ENCODE measurements around the gene RNF182. TPM values are rescaled to one million over a fixed set of nuclear protein-coding genes. Genes with fewer than 3 reads are reported as not detected.

RNF182 gene
- total and polyA plus RNA-seq, 2 experiments from 2014 or later: 1.8 to 2.7 TPM

- no peak for DNase-seq
- in situ Hi-C loops (cut with MboI): no loop called here
- 86 to 97% methylated on average over 3 of the region's 3 CpGs for WGBS, 2 experiments (ENCODE audit: low coverage in 1 of 2, low lambda C conversion rate in 2 of 2, missing lambda C conversion rate in 2 of 2)
Observed at GRCh38 chr6:13922750-13923149, 2.0 kb upstream of the RNF182 start.

GRCh38 chr6:13923527-13924145, 1.1 kb upstream of the RNF182 start:
- Histone ChIP-seq H3K4me1 (ENCODE audit: insufficient read depth) (peaks cover 9% of the 10 kb centered on the region), H3K27ac (peak overlapping the region; percentile 64), H4K20me1 (ENCODE audit: insufficient read depth) (no peaks in the 10 kb centered on the region), H3K79me2 (ENCODE audit: insufficient read depth) (0 out of 2 replicates have a peak, but pooled peaks cover 6% of the 10 kb centered on the region), H3K9me2 (ENCODE audit: insufficient read depth) (no peaks in the 10 kb centered on the region), H3F3A (ENCODE audit: insufficient read depth) (peaks cover 13% of the 10 kb centered on the region), H3K27me3 (replicated peaks; ENCODE audit: insufficient read depth) (no peaks in the 10 kb centered on the region), H3K9me3 (ENCODE audit: low read depth) (no peaks in the 10 kb centered on the region), H3K9ac (peak overlapping the region; percentile 76), H3K36me3 (ENCODE audit: low read depth) (no peaks in the 10 kb centered on the region), H3K4me3 (peak overlapping the region; percentile 83), H3K4me2 (ENCODE audit: unreplicated experiment) (peak overlapping the region; percentile 88), H2AFZ (peak overlapping the region; percentile 78)
- in situ Hi-C loops (cut with MboI): no loop called here
- TF ChIP-seq EZH2phosphoT487 (IDR thresholded peaks at IDR 0.05; ENCODE audit: insufficient read depth, low read depth) (no peak), EZH2 (IDR thresholded peaks at IDR 0.05; ENCODE audit: insufficient read depth, poor library complexity, severe bottlenecking) (no peak)
- DNase-seq: peak; percentile 86
- 2 to 3% methylated on average over 5 of the region's 5 CpGs for WGBS, 2 experiments (ENCODE audit: low coverage in 1 of 2, low lambda C conversion rate in 2 of 2, missing lambda C conversion rate in 2 of 2)

More at GRCh38 chr6:13922750-13923149, 2.0 kb upstream of the RNF182 start:
- Histone ChIP-seq H3K4me2 (ENCODE audit: unreplicated experiment) (no peak overlapping the region), H3K27me3 (replicated peaks; ENCODE audit: insufficient read depth) (no peaks in the 10 kb centered on the region), H4K20me1 (ENCODE audit: insufficient read depth) (no peaks in the 10 kb centered on the region), H3K4me1 (ENCODE audit: insufficient read depth) (peaks cover 9% of the 10 kb centered on the region), H2AFZ (no peak overlapping the region), H3K27ac (no peak overlapping the region), H3K36me3 (ENCODE audit: low read depth) (no peaks in the 10 kb centered on the region), H3K9me3 (ENCODE audit: low read depth) (no peaks in the 10 kb centered on the region), H3F3A (ENCODE audit: insufficient read depth) (peaks cover 13% of the 10 kb centered on the region), H3K79me2 (ENCODE audit: insufficient read depth) (0 out of 2 replicates have a peak, but pooled peaks cover 6% of the 10 kb centered on the region), H3K9ac (no peak overlapping the region), H3K4me3 (no peak overlapping the region), H3K9me2 (ENCODE audit: insufficient read depth) (no peaks in the 10 kb centered on the region)
- TF ChIP-seq EZH2phosphoT487 (IDR thresholded peaks at IDR 0.05; ENCODE audit: insufficient read depth, low read depth): no peak
- no peak for TF ChIP-seq EZH2 (IDR thresholded peaks at IDR 0.05; ENCODE audit: insufficient read depth, poor library complexity, severe bottlenecking)

- no peaks in the 10 kb centered on the region for H3K9me3 ChIP-seq (ENCODE audit: low read depth)
- H4K20me1 ChIP-seq (ENCODE audit: insufficient read depth): no peaks in the 10 kb centered on the region
- TF ChIP-seq EZH2phosphoT487 (IDR thresholded peaks at IDR 0.05; ENCODE audit: insufficient read depth, low read depth) (no peak), EZH2 (IDR thresholded peaks at IDR 0.05; ENCODE audit: insufficient read depth, poor library complexity, severe bottlenecking) (no peak)
- H3K27me3 ChIP-seq (replicated peaks; ENCODE audit: insufficient read depth): no peaks in the 10 kb centered on the region
- no peaks in the 10 kb centered on the region for H3K9me2 ChIP-seq (ENCODE audit: insufficient read depth)
- peak; percentile 84 for DNase-seq
- 4 to 5% methylated on average over 18 to 30 of the region's 37 CpGs for WGBS, 2 experiments (ENCODE audit: low coverage in 1 of 2, low lambda C conversion rate in 2 of 2, missing lambda C conversion rate in 2 of 2)
- peak overlapping the region; percentile 78 for H2AFZ ChIP-seq
- peaks cover 13% of the 10 kb centered on the region for H3F3A ChIP-seq (ENCODE audit: insufficient read depth)
- peaks cover 9% of the 10 kb centered on the region for H3K4me1 ChIP-seq (ENCODE audit: insufficient read depth)
- H3K79me2 ChIP-seq (ENCODE audit: insufficient read depth): 0 out of 2 replicates have a peak, but pooled peaks cover 6% of the 10 kb centered on the region
- H3K9ac ChIP-seq: peak overlapping the region; percentile 76
- in situ Hi-C loops (cut with MboI): no loop called here
- H3K4me3 ChIP-seq: peak overlapping the region; percentile 83
- peak overlapping the region; percentile 88 for H3K4me2 ChIP-seq (ENCODE audit: unreplicated experiment)
- H3K36me3 ChIP-seq (ENCODE audit: low read depth): no peaks in the 10 kb centered on the region
- H3K27ac ChIP-seq: peak overlapping the region; percentile 64
Observed at GRCh38 chr6:13924146-13924948, 405 bp upstream of the RNF182 start.

- Histone ChIP-seq H3K9me2 (ENCODE audit: insufficient read depth) (no peaks in the 10 kb centered on the region), H3K36me3 (ENCODE audit: low read depth) (no peaks in the 10 kb centered on the region), H4K20me1 (ENCODE audit: insufficient read depth) (no peaks in the 10 kb centered on the region), H3K9ac (no peak overlapping the region), H3K79me2 (ENCODE audit: insufficient read depth) (0 out of 2 replicates have a peak, but pooled peaks cover 6% of the 10 kb centered on the region), H3K27ac (no peak overlapping the region), H2AFZ (no peak overlapping the region), H3F3A (ENCODE audit: insufficient read depth) (peaks cover 13% of the 10 kb centered on the region), H3K4me3 (no peak overlapping the region), H3K4me2 (ENCODE audit: unreplicated experiment) (no peak overlapping the region), H3K4me1 (ENCODE audit: insufficient read depth) (peaks cover 9% of the 10 kb centered on the region), H3K9me3 (ENCODE audit: low read depth) (no peaks in the 10 kb centered on the region), H3K27me3 (replicated peaks; ENCODE audit: insufficient read depth) (no peaks in the 10 kb centered on the region)
- TF ChIP-seq EZH2 (IDR thresholded peaks at IDR 0.05; ENCODE audit: insufficient read depth, poor library complexity, severe bottlenecking) (no peak), EZH2phosphoT487 (IDR thresholded peaks at IDR 0.05; ENCODE audit: insufficient read depth, low read depth) (no peak)
- 81 to 82% methylated on average over 4 of the region's 4 CpGs for WGBS, 2 experiments (ENCODE audit: low coverage in 1 of 2, low lambda C conversion rate in 2 of 2, missing lambda C conversion rate in 2 of 2)
- in situ Hi-C loops (cut with MboI): no loop called here
- no peak for DNase-seq
Observed at GRCh38 chr6:13926378-13926777, 1.6 kb downstream of the RNF182 start.

All from GM23248 (cell line).